GF-D8 (cell line): ENCODE data around the gene ANKRD13D.
A peak's percentile ranks its signal among the peaks of the same experiment; 100 is the strongest.

ENCODE experiments used
- DNase-seq: peaks from one replicate; lab custom pipeline; 2025; lab: John Stamatoyannopoulos, UW

Gene ANKRD13D

DNA sequence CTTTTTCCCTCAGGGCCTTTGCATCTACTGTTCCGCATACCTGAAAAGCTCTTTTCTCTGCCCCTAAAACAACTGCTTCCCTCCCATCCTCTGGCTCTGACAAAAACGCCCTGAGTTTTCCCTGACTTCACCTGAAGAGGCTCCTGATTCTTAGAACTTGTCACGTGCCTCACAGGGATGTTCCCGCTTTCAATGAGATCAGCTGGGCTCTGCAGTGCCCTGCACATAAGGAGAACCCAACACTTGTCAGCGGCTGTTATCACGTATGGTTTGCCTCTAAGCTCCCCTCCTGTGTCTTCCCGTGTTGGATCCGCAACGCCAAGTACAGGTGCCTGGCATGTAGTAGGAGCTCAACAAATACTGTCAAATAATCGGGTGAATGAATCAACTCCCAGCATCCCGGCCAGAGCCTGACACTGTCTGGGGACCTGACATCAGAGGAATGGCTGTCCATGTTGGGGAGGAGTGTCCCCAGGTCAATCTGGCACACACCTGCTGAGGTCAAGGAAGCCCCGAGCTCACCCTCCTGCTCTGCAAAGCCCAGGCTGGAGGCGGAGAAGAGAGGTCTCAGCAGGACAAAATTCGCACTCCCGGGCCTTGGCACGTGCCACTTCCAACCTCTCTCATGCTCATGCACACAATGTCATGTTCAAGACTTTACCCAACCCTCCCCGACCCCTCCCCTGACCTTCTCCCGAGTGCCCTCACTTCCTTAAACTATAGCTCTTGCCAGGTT, 27.0 kb upstream of the ANKRD13D start:
- DNase-seq = no peak

DNA sequence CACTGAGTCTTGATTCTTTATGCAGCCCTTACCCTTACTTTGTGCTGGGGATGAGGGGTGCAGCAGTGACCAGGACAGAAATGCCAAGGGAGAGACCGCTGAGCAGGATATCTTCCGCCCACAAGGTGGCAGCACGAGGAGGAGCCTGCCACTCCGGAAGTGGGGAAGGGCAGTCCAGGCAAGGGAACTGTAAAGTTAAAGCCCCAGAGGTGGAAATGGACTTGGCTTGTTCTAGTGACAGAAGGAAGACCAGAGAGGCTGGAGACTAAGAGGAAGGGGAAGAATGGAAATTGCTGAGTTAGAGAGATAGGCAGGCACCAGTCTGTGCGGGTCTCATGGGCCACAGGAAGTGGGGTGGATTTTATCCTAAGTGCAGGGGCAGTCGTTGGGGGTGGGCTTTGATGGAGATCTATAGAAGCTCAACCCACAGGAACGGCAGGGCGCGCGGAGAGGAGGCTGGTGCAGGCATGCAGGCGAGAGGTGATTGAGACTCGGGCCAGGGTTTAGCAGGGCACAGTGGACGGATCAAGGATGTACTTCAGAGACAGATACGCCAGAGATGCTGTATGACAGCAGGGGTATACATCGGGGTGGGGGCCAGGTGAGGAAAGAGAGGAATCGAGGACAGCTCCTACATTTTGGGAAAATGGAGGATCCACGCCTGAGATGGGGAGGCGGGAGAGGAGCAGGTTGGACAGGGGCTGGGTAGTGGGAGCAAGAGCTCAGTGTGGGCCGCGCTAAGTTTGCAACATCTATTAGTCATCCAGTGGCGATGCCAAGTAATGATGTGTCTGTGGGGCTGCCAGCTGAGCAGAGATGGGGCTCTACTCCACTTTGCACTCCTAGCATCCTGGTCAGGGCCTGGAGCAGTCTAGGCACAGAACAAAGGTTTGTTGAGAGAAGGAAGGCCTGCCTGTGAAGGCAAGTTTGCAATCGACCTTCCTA, 26.1 kb upstream of the ANKRD13D start:
- DNase-seq = peak; percentile 82

- no peak for DNase-seq
These were observed 24.8 kb upstream of the ANKRD13D start for GRCh38 chr11:67264260-67264659.

GRCh38 chr11:67264877-67265632, 24.0 kb upstream of the ANKRD13D start:
- DNase-seq = no peak

- DNase-seq = peak; percentile 4
These were observed 23.3 kb upstream of the ANKRD13D start for GRCh38 chr11:67265633-67266448.

DNA sequence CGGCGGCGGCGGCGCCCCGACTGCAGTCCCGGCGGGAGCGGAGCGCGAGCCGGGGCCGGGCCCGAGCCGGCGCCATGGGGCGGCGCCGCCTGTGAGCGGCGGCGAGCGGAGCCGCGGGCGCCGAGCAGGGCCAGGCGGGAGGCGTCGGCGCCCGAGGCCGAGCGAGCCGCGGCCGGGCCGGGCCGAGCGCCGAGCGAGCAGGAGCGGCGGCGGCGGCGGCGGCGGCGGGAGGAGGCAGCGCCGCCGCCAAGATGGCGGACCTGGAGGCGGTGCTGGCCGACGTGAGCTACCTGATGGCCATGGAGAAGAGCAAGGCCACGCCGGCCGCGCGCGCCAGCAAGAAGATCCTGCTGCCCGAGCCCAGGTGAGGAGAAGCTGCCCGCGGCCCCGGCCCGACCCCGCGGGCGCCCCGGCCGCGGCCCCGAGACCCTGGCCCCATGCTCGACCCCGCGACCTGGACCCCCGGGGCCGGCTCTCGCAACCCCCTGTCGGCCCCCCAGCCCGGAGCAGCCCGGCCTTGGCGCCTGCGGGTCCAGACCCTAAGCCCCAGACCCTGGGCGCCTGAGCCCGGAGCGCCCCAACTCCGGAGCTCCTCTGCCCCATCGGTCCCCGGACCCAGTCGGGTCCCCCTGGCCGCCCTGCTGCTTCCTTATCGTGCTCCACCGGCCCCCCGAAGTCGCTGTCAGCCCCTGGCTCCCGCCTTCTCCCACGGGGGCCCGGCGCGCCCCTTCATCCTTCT, 22.5 kb upstream of the ANKRD13D start, which contains the start of gene GRK2:
TSS of gene GRK2 (plus strand) at position 25 of the 739 bp plus-strand sequence. CDS start at position 252, 227 bp downstream.
- DNase-seq = no peak

GRCh38 chr11:67267188-67268080, 21.7 kb upstream of the ANKRD13D start:
- peak; percentile 23 for DNase-seq

DNA sequence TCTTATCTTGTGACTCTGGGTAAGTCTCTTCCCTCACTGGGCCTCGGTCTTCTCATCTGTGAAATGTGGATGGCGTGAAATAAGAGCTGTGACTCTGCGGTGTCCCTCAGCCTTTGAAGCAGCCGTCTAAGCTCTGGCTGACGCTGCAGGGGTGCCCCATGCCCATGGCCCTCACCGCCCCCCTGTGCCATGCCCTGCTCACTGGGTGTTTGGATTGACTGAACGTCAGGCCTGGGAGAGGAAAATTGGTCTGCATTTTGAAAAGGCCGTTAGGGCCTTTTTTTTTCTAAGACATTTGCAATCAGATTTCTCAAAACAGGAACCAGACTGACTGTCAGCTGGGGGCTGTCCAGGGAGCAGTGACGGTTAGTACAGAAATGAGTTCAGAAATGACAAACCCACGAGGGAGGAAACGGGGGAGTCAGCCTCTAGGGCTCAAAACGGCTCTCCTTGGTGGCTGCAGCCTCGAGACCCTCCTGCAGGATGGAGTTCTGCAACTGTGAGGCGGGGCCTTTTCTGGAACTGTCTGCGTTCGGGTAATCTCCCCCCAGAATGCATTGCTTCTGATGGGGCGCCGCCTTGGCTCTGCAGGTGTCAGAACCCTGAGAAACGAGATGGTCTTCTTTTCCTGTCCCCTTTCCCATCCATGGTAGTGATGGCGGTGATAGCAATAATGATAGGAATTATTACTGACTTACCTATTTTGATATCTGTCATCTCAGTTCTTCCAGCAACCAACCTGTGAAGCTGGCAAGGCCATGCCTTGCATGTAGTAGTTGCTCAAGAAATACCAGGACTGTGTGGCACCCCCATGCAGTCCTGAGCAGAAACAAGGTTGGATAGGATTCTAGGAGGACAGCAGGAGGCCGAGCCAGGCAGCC, 20.8 kb upstream of the ANKRD13D start:
- peak; percentile 98 for DNase-seq

DNA sequence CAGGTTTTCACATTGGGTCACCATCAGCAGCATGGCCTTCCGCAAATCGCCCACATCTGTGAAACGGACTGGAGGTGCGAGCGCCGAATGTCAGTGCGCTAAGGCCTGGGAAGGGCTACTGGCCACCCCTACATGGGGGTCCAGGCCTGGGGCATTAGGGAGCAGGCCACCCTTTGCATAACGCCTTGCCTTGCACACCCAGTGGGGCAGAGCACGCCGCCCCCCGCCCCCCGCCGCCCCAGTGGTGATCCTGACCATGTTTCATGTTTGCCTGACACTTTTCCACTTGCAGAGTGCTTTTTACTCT, 20.2 kb upstream of the ANKRD13D start:
- no peak for DNase-seq

DNA sequence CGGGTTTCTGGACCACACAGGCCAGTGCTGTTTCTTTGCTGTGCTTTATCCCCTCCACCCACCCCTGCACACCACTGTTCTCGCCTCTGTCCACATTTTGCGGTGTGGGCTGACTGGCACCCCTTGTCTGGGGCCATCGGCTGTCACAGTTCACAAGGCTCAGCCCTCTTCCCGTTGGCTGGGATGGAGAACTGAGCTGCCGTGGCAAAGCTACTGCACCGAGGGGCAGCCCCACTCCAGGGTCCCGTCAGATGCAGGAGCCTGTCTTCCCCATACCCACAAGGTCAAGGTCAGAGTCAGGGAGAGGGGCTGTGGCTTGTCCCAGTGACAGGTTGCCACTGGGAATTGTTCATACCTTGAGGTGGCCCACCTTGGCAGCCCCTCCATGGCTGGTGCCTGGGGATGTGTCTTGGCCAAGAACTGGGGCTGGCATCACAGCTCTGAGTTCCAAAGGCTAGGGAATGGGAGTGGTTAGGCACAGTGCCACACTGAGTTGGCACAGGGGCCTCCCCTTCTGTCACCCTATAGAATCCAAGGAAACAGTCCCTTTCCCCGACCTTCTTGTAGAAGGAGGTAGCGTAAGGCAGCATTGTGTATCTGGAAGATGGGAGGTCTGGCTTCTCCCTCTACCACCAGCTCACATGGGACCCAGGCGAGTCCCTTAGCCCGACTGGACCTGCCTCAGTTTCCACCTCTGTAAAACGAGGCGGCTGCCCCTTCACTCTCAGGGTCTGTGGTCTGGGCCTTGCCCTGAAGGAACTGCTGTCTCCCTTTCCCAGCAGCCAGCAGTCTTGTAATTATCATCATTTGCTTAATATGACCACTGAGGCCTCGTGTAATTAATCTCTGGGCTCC, 19.5 kb upstream of the ANKRD13D start:
- peak; percentile 23 for DNase-seq

GRCh38 chr11:67270256-67271204, 18.6 kb upstream of the ANKRD13D start:
- peak; percentile 86 for DNase-seq

DNA sequence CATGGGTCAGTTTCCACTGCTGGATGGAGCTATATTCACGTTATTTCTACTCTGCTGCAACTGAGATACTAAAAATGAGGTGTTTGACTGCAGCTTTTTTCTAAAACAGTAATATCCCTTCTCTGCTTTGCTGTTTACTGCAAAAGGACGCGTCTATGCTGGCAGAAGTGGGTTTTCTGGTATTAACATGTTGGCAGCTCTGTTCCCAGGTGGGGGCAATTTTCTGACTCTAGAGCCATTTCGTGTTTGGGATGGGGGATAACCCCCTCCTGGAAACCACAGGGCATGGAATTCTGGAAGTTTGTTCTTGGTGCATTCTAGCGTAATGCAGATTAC, 17.9 kb upstream of the ANKRD13D start:
- no peak for DNase-seq

DNA sequence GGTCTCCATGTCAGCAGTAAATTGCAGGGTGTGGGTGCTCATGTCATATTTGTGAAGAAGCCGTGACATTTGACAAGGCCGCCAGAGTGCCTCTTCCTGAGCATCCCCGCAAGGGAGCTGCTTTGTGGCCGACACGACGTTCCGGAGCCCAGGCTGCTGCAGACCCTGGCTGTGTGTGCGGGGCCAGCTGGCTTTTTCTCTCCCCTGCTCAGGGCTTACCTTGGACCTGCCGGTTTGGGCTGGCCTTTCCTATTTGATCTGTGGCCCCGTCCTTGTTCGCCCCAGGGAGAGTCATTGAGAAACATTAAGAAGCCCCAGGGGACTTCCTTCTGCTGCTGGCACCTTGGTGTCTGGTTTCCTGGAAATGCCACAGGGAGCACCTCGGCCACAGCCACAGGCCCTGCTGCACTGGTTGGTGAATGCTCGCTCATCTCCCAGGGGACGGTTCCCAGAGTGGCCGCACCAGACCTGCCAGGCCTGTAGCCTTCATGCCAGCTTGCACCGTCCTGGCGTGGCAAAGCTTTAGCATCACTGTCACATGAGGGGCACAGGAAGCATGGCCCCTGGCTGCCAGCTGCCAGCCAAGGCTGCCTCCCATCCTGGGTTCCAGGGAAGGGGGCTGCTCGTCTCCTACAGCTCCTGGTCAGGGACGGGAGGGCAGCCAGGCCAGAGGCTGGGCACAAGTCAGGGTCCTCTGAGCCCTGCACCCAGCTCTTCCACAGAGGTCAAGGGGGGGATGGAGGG, 17.4 kb upstream of the ANKRD13D start:
- peak; percentile 97 for DNase-seq

DNA sequence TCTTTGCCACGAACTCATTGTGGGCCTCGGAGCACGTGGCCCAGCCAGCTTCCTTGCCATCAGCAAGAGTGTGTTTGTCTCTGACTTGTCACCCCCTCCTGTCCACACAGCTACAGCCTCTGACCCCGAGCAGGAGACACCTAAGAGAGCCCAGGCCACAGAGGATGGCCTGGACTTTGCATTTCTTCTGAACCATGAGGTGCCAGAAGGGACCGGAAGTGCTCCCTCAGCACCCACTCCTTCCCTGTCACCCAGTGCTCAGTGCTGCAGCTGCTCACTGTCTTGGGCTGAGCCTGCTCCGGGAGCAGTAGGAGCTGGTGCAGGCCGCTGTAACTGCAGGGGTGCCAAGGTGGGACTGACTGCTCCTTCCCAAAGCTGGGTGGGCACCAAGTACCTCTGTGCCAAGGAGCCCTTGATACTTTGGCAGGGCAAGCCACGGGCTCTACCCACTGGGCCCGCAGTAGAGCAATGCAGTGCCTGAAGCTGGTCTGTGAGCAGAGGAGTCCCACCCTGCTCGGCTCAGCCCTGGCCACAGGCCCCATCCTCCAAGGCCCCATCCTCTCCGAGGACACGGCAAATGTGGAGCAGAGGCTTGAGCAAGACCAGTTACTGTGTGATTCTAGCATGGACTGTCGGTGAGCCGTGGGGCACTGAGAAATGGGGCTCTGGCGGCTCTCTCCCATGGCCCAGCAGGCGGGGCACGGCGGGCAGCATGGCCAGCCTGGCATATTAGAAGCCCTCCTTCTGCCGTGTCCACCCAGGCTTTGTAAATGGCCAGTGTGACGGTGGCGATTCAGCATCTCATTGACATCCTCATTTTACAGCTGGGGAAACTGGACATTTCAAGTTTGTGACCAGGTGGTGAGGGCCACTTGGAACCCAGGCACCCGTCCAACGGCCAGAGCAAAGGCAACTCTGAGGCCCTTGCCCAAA, 16.5 kb upstream of the ANKRD13D start:
- no peak for DNase-seq
